ENCODE data around the gene ADAMTSL1. TPM values are rescaled to one million over a fixed set of nuclear protein-coding genes. Genes with fewer than 3 reads are reported as not detected.

The ADAMTSL1 gene
- total RNA-seq, 2 experiments from 2014 or later: not detected

- no peak for ATAC-seq (ENCODE audit: low read depth)
- Mint-ChIP-seq H3K4me3 (no peak overlapping the region), H3K27me3 (peaks cover 5% of the 10 kb centered on the region), H3K36me3 (no peaks in the 10 kb centered on the region), H3K27ac (no peak overlapping the region), H3K4me1 (no peaks in the 10 kb centered on the region), H3K9me3 (no peaks in the 10 kb centered on the region)
- DNase-seq: no peak
- POLR2A ChIA-PET: no interaction called here
Observed at GRCh38 chr9:18847576-18848275, 373.8 kb downstream of the ADAMTSL1 start.

DNA sequence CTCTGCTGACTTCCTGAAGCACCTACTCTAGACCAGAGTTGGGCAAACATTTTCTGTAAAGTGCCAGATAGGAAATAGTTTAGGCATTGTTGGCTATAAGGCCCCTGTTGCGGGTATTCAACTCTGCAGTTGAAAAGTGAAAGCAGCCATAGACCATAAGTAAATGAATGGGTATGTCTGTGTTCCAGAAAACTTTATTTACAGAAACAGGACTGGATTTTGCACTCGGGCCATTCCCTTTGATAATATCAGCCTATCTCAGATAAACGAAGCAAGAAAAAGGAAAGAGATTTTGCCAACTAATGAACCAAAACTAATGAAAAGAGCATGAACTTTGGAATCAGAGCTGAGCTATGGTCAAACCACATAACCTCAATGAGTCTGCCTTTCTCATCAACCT, 374.7 kb downstream of the ADAMTSL1 start:
- H3K27me3 Mint-ChIP-seq: peaks cover 5% of the 10 kb centered on the region
- no peak for ATAC-seq (ENCODE audit: low read depth)
- no peaks in the 10 kb centered on the region for H3K4me1 Mint-ChIP-seq
- H3K27ac Mint-ChIP-seq: no peak overlapping the region
- DNase-seq: no peak
- no peaks in the 10 kb centered on the region for H3K36me3 Mint-ChIP-seq
- H3K9me3 Mint-ChIP-seq: no peaks in the 10 kb centered on the region
- POLR2A ChIA-PET: no interaction called here
- no peak overlapping the region for H3K4me3 Mint-ChIP-seq

- DNase-seq: no peak
Observed at GRCh38 chr9:18849270-18849669, 375.3 kb downstream of the ADAMTSL1 start.

DNA sequence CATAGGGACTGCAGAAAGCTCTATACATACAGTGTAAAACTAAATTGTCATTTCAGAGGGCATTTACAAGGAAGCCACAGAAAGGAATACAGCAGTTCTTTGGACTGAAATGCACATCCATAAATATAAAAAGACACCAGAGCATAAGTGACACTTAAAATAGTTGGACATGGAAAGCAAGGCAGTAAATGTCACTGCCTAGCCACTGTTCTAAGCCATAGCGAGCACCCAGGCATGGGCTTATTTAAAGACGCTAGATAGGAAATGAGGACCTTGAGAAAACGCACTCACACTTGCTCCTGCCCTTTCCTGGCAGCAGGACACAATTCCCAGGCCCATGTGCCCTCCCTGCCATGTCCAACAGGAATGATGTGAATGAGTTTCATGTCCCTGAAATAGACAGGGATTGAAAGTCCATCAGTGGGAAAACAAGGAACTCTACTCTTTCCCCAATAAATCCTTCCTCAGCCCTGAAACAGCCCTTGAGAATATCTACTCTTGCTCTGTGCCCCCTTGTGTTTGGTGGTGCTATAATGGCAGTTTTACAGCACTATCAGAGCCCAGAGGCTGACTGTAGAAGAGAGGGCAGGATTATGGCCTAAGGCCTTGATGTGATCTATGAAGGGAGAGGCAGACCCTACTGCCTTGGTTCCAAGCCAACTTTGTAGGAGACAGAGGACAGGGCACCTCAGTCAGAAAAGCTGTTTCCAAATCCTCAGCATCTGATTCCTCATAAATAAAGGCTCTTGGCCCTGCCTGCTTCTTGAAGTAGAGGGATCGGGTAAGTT, 376.1 kb downstream of the ADAMTSL1 start:
- H3K27ac Mint-ChIP-seq: no peak overlapping the region
- no peak for ATAC-seq (ENCODE audit: low read depth)
- no peak overlapping the region for H3K4me3 Mint-ChIP-seq
- POLR2A ChIA-PET: no interaction called here
- no peaks in the 10 kb centered on the region for H3K36me3 Mint-ChIP-seq
- H3K9me3 Mint-ChIP-seq: no peaks in the 10 kb centered on the region
- peaks cover 6% of the 10 kb centered on the region for H3K27me3 Mint-ChIP-seq
- H3K4me1 Mint-ChIP-seq: no peaks in the 10 kb centered on the region
- DNase-seq: no peak

More at GRCh38 chr9:18849270-18849669, 375.3 kb downstream of the ADAMTSL1 start:
- H3K27ac Mint-ChIP-seq: no peak overlapping the region
- H3K4me3 Mint-ChIP-seq: no peak overlapping the region
- H3K27me3 Mint-ChIP-seq: peaks cover 5% of the 10 kb centered on the region
- POLR2A ChIA-PET: no interaction called here
- no peaks in the 10 kb centered on the region for H3K36me3 Mint-ChIP-seq
- no peaks in the 10 kb centered on the region for H3K4me1 Mint-ChIP-seq
- no peaks in the 10 kb centered on the region for H3K9me3 Mint-ChIP-seq
- no peak for ATAC-seq (ENCODE audit: low read depth)

- POLR2A ChIA-PET: no interaction called here
- H3K36me3 Mint-ChIP-seq: no peaks in the 10 kb centered on the region
- DNase-seq (no peak), ATAC-seq (ENCODE audit: low read depth) (no peak)
- no peaks in the 10 kb centered on the region for H3K9me3 Mint-ChIP-seq
- H3K27ac Mint-ChIP-seq: no peak overlapping the region
- no peak overlapping the region for H3K4me3 Mint-ChIP-seq
- H3K27me3 Mint-ChIP-seq: peaks cover 8% of the 10 kb centered on the region
- H3K4me1 Mint-ChIP-seq: no peaks in the 10 kb centered on the region
Observed at GRCh38 chr9:18851069-18851795, 377.3 kb downstream of the ADAMTSL1 start.

DNA sequence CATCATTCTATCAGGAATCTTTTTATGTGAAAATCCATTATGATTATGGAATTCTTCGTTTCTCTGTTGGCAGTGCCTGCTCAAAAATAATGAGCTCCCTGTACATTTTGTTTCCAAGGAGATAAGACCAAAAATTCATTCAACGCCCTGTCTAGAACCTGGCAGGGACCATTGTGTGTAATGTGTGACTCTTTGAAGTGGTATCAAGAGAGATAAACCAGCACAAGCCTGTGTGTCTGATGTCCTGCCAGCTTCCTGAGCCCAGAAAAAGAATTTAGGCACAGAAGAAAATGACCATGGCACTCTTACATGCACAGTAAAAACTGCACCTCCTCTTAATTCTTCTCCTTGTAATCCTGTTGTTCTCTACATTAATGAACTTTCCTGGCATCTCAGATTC, 381.7 kb downstream of the ADAMTSL1 start:
- ATAC-seq (ENCODE audit: low read depth) (no peak), DNase-seq (no peak)
- Mint-ChIP-seq H3K36me3 (no peaks in the 10 kb centered on the region), H3K4me1 (no peaks in the 10 kb centered on the region), H3K4me3 (no peak overlapping the region), H3K27me3 (peaks cover 10% of the 10 kb centered on the region), H3K9me3 (no peaks in the 10 kb centered on the region), H3K27ac (no peak overlapping the region)
- POLR2A ChIA-PET: no interaction called here

GRCh38 chr9:18857334-18857733, 383.4 kb downstream of the ADAMTSL1 start:
- no peaks in the 10 kb centered on the region for H3K9me3 Mint-ChIP-seq
- no peaks in the 10 kb centered on the region for H3K36me3 Mint-ChIP-seq
- DNase-seq (no peak), ATAC-seq (ENCODE audit: low read depth) (no peak)
- POLR2A ChIA-PET: no interaction called here
- no peak overlapping the region for H3K27ac Mint-ChIP-seq
- no peaks in the 10 kb centered on the region for H3K4me1 Mint-ChIP-seq
- peaks cover 5% of the 10 kb centered on the region for H3K27me3 Mint-ChIP-seq
- no peak overlapping the region for H3K4me3 Mint-ChIP-seq

GRCh38 chr9:18857769-18858168, 383.8 kb downstream of the ADAMTSL1 start:
- POLR2A ChIA-PET: no interaction called here
- H3K27ac Mint-ChIP-seq: no peak overlapping the region
- no peaks in the 10 kb centered on the region for H3K36me3 Mint-ChIP-seq

DNA sequence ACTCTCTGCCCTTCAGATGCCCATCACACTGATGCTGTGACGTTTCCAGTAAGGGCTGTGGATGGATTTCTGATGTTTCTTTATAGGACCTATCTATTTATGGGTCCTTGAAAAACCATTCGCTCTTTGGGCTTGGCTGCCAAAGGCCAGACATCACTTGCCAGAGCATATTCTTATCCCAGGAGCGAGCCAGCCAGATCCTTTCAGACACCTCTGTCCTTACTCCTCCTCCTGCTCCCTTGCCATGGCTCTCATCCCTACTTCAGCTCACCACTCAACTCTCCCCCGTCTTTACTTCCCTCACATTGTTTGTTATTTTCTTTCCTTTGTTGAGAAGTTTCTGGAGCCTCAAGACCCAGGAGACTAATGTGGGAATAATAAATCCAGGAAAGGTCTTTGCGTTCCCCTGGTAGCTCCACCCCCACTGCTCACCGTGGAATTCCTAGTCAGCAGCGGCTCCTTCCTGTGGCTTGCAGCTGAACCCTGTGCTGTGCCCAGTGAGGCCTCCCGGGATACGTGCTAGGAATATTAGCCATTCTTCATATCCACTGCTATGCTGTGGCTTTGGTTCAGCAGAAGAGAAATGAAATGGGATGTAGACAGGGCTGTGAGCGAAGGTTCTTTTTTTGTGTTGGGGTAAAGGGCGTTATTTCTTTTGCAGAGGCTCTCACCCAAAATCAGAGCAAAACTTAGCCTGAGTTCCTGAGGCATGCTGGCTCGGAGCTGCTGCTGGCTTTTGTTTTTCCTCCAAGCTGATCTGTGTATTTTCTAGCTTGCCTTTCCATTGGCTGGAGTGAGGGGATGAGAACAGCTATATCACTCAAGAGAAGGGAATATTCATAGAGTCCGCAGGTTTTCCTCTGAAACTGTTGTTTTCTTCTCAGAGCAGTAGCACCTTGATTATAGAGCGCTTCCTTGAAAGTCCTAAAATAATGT, 387.9 kb downstream of the ADAMTSL1 start:
- no peak overlapping the region for H3K4me3 Mint-ChIP-seq

More at GRCh38 chr9:18857769-18858168, 383.8 kb downstream of the ADAMTSL1 start:
- ATAC-seq (ENCODE audit: low read depth) (no peak), DNase-seq (no peak)
- H3K9me3 Mint-ChIP-seq: no peaks in the 10 kb centered on the region
- no peaks in the 10 kb centered on the region for H3K4me1 Mint-ChIP-seq
- H3K27me3 Mint-ChIP-seq: peaks cover 5% of the 10 kb centered on the region
- no peak overlapping the region for H3K4me3 Mint-ChIP-seq

DNA sequence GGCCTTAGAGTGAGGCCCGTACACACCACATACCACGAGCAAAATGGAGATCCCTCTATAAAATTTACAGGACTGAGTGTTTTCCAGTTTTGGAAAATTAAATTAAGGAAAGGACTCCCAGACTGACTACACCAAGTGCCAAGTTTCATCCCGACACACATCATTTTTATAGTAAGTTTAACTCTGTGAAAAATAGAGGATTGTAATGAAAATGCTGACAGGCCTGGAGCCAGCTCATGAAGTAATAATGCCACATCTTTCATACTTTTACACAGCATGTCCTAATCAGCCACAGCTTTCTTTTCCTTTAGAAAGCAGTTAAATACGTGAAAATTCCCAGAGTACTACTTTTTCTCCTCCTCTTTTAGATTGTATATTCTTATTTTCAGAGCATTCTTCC, 389.8 kb downstream of the ADAMTSL1 start:
- POLR2A ChIA-PET: no interaction called here
- no peak for DNase-seq

More for the DNA sequence above, 387.9 kb downstream of the ADAMTSL1 start:
- ATAC-seq (ENCODE audit: low read depth): no peak
- POLR2A ChIA-PET: no interaction called here
- H3K4me1 Mint-ChIP-seq: no peaks in the 10 kb centered on the region
- H3K27me3 Mint-ChIP-seq: peaks cover 5% of the 10 kb centered on the region
- no peak for DNase-seq
- no peaks in the 10 kb centered on the region for H3K9me3 Mint-ChIP-seq
- H3K36me3 Mint-ChIP-seq: no peaks in the 10 kb centered on the region
- H3K27ac Mint-ChIP-seq: no peak overlapping the region

DNA sequence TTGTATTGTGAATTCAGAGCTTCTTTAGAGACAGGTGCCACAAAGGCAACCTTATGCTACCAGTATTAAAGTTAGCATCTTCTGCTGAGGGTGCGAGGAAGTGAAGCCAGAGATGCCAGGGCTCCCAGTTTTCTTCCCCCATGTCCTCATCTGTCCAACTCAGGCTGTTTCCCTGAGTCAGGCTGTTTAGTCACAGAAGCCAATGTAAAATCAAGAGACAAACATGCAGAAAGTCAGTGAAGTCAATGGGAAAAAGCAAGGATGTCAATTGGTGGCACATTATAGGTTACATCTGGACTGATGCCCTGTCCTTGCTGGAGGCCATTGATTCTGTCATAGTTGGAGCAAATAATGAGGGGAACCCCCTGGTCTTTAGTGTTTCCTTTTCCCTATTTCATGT, 390.6 kb downstream of the ADAMTSL1 start:
- DNase-seq (no peak), ATAC-seq (ENCODE audit: low read depth) (no peak)
- H3K27ac Mint-ChIP-seq: no peak overlapping the region
- H3K4me3 Mint-ChIP-seq: no peak overlapping the region
- peaks cover 3% of the 10 kb centered on the region for H3K9me3 Mint-ChIP-seq
- no peaks in the 10 kb centered on the region for H3K36me3 Mint-ChIP-seq
- no peaks in the 10 kb centered on the region for H3K4me1 Mint-ChIP-seq
- peaks cover 8% of the 10 kb centered on the region for H3K27me3 Mint-ChIP-seq
- POLR2A ChIA-PET: no interaction called here

More for the DNA sequence above, 389.8 kb downstream of the ADAMTSL1 start:
- Mint-ChIP-seq H3K9me3 (peaks cover 2% of the 10 kb centered on the region), H3K4me3 (no peak overlapping the region), H3K4me1 (no peaks in the 10 kb centered on the region), H3K27ac (no peak overlapping the region), H3K36me3 (no peaks in the 10 kb centered on the region), H3K27me3 (peaks cover 7% of the 10 kb centered on the region)
- ATAC-seq (ENCODE audit: low read depth): no peak

DNA sequence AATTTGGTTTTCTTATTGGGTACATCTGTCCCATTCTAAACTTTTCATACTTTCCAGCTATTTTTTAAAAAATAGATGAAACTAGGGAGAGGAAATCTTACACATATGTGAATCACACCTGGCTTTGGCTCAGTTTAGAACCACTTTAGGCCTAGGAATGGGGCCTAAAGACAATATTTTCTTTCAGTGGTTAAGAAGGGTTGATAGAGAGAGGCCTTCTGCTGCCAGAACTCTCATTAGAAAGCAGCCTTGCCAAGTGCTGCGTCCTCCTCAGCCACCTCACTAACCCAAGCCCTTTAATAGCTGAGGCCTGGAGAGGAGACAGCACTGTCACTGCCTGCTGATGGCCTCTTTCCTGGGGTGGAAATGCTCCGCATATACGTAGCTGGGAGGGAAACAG, 391.6 kb downstream of the ADAMTSL1 start:
- Mint-ChIP-seq H3K27me3 (peaks cover 9% of the 10 kb centered on the region), H3K9me3 (peaks cover 4% of the 10 kb centered on the region), H3K4me3 (no peak overlapping the region), H3K4me1 (no peaks in the 10 kb centered on the region), H3K27ac (no peak overlapping the region), H3K36me3 (no peaks in the 10 kb centered on the region)
- POLR2A ChIA-PET: no interaction called here
- ATAC-seq (ENCODE audit: low read depth): no peak
- no peak for DNase-seq

Measured in activated naive CD8-positive, alpha-beta T cell treated with anti-CD3 and anti-CD28 coated beads, Interleukin-2, amount 10 ng/mL, durations not matched to agents 7 days and 5 days (primary cell).